Hepatic stellate cell (primary cell): ENCODE measurements around the gene ANGPTL8.

Source experiments
- DNase-seq: peaks from one replicate; pipeline ENCODE4 v3.0.0; 2011; ENCODE audit warnings: low spot score

Gene ANGPTL8

DNA sequence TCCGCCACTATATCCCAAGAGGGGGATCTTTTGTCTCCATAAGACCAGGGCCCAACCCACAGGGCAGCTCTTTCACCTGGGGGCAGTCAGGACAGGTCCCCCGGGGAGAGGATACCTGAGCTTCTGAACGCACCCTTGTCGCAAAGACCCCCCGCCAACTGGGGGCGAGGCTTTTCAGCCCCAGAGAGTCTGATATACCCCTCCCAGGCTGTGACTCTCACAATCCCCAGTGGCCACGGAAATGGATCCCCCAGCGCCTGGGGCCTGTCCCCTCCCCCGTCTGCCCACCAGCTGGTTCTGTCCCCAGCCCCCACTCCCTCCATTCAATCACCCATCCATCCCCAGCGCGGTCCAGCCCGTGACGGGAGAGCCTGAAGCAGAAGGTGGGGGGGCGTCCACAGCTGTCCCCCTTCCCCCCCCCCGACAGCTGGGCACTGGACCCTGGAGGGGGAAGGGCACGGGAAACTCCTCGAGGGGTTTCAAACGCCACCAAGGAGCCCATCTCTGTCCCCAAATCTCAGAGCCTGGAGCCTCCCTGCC is 22.1 kb downstream of the ANGPTL8 start:
- no peak for DNase-seq

DNA sequence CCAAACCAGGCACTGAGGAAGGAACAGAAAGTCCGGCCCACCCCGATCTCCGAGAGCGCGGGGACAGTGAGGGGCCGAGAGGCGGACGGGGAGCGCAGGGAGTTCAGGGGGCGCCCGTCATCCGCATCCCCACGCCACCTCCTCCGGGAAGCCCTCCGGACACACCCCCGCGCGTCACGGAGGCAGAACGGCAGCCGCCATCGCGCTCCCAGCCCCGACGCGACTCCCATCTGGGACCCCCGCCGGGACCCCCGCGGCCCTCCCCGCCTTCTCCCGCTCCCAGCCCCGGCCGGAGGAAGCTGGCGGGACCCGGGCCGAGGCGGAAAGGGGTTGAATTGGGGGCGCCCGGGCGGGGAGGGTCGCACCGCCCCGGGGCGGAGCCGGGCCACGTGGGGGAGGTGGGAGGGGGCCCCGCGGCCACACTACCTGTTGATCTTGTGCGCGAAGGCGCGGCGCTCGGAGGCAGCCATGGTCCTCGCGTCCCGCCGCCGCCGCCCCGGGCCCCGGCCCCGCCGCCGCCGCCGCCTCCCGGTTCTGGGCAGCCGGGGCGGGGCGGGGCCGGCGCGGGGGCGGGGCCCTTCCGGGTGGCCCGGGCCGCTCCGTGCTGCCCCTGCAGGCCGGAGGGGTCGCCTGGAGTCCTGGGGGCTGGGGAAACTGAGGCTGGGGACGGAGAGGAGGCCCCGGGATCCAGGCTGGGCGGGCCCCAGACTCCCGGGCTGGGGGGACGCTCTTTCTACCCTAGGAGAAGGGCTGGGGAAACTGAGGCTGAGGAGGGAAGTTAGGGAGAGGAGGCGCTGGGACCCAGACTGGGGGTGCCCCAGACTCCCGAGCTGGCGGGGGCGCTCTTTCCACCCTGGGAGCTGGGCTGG is 22.8 kb downstream of the ANGPTL8 start, which contains the start of gene DOCK6:
Gene DOCK6 (minus strand): TSS at position 554 of the 869 bp plus-strand sequence. CDS start 84 bp downstream, at position 470.
- peak; percentile 64 for DNase-seq

DNA sequence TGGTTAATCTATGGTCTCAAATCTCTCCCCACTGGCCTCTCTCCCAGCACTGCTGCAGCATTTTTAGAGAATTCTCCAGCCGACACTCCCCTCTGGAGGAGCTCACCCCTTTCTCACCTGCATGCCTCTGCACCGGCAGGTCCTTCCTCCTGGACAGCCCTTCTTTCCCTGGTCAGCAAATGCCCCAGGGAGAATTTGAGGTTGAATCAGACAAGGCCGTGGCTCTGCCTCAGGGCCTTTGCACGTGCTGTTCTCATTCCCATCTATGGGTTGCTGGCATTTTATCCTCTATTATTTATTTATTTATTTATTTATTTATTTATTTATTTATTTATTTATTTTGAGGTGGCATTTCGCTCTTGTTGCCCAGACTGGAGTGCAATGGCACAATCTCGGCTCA is 24.3 kb downstream of the ANGPTL8 start:
- no peak for DNase-seq

DNA sequence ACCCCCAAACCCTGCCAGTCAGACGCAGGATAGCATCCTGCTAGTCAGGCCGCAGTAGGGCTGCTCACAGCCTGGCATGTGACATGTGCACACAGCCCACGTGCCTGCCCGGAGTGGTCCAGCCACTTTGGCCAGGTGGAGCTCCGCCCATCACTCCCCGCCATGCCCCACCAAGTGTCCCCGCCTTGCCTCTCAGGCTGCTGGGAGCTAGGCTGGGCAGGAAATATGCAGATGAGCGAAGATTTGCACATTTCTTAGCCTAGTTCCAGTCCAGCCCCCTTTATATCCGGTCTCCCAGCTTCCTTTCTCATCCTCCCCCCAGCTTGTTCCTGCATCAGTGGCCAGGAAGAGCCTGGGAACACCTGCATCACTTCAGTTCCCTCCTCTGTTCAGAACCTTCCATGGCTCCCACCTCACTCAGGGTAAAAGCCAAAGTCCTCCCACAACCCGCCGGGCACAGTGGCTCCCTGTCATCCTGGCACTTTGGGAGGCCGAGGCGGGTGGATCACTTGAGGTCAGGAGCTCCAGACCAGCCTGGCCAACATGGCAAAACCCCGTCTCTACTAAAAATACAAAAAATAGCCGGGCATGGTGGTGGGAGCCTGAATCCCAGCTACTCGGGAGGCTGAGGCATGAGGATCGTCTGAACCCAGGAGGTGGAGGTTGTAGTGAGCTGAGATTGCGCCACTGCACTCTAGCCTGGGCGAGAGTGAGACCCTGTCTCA is 25.2 kb downstream of the ANGPTL8 start:
- DNase-seq, result no peak

DNA sequence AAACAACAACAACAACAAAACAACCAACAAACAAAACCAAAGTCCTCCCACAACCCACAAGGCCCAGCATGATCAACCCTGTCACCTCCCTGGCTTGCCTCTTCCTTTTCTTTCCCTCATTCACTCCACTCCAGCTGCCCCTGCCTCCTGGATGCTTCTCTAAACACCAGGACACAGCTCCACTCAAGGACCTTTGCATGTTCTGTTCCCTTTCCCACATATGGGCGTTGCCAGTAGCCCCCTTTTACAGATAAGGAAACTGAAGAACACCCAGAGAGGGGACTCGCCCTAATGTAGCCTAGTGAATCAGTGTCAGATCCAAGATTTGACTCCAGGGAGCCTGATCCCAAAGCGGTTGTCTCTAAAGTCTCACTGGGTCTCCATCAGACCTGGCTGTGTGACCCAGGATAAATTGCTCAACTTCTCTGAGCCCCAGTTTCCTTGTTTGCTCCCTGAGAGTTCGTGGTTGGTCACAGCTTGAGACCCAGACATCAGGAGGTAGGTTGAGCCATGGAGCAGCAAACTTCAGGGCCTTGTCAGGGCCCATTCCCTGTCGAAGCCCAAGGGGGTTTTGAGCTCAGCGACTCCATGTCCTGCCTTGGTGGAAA is 25.9 kb downstream of the ANGPTL8 start:
- DNase-seq, result no peak

DNA sequence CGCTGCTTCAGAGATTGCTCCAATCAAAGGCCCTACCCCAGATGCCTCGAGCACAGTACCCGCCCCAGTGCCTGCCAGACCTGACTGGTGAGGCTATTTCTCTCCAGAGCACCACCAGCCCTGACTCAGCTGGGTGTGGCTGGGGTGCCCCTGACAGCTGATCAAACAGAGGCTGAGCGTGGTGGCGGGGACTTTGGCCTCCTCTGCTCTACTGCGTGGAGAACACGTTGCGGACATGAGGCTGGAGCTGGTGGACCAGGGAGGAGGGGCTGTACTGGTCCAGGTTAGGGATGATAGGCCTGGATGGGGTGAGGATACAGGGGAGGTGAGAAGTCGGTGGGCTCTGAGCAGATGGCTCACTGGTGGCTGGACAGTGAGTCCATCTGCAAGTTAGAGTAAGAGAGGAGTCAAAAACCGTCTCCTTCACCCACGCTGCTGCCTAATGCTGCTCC is 26.4 kb downstream of the ANGPTL8 start:
- no peak for DNase-seq

DNA sequence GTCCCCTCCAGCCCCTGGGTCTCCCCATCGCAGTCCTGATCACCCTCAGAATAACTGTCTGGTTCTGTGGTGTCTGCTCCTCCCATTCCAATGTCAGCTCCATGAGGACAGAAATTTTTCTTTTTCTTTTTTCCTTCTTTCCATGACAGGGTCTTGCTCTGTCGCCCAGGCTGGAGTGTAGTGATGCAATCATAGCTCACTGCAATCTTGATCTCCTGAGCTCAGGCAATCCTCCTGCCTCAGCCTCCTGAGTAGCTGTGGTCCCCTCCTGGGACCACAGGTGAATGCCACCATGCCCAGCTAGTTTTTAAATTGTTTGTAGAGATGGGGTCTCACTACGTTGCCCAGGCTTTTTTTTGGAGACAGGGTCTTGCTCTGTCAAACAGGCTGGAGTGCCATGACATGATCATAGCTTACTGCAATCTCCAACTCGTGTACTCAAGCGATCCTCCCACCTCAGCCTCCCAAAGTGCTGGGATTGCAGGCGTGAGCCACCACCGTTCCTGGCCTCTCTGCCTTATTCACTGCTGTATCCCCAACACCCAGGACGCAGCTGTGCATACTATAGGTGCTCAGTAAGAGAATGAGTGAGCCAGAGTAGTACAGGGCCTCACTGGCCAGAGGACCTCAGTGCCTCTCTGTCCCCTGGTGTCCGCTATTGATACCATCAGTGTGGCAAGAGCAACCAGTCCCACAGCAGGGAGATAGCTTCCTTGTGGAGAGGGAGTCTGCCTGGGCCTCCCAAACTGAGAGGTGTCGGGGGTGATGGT is 28.1 kb downstream of the ANGPTL8 start:
- DNase-seq, result no peak

DNA sequence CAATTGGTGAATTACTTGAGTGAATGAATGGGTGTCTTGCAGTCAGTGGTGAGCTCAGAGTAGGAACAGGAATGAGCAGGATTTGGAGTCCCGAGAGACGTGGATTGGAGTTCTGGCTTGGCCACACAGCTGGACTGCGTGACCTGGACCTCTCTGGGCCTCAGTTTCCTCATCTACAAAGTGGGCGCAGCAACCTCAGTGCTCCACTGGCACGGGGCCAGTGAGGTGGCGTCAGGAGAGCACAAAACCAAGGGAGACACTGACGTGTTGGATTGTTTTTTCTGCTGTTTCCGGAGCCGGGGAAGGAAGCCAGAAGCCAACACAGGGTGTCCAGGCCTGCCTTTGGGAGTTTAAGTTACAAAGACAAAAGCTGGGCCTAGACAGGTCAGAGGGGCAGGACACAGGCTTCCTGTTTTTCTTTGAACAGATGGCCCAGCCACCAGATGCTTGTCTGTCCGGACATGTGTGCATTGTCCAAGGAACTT is 29.4 kb downstream of the ANGPTL8 start:
- peak; percentile 83 for DNase-seq

DNA sequence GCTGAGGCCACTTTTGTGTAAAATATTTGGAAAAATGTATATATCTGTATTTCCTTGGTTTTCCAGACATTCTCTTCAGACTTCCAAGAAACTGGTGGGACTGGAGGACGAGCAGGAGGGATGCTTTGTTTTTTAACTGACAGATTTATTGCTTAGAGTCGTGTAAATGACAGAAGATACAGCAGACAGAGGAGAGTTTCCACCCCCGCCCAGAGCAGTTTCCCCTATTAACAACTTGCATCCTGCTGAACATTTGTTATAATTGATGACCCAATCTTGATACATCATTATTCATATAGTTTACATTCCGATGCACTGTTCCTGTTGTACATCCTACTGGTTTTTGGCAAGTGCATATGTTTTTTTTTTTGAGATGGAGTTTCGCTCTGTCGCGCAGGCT is 30.0 kb downstream of the ANGPTL8 start:
- no peak for DNase-seq

DNA sequence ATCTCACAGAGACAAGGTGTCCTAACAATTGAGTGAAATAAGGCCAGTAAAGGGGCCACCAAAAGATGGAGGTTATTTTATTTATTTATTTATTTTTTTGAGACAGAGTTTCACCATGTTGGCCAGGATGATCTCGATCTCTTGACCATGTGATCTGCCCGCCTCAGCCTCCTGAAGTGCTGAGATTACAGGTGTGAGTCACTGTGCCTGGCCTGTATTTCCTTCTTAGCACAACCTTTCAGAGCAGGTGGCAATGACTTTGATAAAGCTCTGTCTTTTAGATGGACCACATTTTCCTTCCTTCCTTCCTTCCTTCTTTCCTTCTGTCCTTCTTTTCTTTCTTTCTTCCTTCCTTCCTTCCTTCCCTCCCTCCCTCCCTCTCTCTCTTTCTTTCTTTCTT is 33.9 kb downstream of the ANGPTL8 start:
- no peak for DNase-seq

DNA sequence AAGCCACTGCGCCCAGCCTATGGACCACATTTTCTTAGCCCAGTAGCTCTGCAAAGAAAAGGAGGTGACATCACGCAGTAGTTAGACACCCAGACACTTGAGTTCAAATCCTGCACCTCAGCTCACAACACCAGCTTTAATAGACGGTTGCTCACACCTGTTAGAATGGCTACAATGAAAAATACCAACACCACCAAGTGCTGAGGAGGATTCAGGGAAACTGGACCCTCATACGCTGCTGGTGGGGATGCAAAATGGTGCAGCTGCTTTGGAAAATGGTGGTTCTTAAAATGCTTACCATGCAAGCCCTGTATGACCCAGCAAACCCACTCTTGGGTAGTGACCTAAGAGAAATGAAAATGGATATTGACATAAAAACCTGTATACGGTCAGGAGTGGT is 34.6 kb downstream of the ANGPTL8 start:
- no peak for DNase-seq

DNA sequence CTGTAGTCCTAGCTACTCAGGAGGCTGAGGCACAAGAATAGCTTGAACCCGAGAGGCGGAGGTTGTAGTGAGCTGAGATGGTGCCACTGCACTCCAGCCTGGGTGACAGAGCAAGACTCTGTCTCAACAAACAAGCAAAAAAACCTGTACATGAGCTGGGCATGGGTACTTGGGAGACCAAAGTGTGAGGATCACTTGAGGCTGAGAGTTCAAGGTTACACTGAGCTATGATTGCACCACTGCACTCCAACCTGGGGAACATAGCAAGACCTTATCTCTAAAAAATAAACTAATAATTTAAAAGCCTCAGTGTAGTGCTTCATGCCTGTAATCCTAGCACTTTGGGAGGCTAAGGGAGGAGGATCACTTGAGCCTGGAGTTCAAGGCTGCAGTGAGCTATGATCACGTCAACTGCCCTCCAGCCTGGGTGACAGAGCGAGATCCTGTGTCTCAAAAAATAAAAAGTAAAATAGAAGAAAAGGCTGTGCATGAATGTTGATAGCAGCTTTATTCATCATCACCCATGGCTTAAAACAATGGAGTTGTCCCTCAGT is 35.2 kb downstream of the ANGPTL8 start:
- DNase-seq, result no peak

DNA sequence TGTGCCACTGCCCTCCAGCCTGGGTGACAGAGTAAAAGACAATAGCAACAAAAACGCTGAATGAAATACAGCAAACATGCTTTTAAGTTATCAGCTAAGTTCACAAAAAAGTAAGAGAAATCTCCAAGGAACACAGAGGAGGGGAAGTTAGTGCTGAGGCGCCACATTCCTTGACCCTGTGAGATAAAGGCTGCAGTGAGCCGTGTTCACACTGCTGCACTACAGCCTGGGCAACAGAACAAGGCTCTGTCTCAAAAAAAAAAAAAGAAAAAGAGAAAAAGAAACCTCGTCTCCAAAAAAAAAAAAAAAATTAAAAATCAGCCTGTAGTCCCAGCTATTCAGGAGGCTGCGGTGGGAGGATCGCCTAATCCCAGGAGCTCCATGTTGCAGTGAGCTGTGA is 39.3 kb downstream of the ANGPTL8 start:
- DNase-seq, result no peak

DNA sequence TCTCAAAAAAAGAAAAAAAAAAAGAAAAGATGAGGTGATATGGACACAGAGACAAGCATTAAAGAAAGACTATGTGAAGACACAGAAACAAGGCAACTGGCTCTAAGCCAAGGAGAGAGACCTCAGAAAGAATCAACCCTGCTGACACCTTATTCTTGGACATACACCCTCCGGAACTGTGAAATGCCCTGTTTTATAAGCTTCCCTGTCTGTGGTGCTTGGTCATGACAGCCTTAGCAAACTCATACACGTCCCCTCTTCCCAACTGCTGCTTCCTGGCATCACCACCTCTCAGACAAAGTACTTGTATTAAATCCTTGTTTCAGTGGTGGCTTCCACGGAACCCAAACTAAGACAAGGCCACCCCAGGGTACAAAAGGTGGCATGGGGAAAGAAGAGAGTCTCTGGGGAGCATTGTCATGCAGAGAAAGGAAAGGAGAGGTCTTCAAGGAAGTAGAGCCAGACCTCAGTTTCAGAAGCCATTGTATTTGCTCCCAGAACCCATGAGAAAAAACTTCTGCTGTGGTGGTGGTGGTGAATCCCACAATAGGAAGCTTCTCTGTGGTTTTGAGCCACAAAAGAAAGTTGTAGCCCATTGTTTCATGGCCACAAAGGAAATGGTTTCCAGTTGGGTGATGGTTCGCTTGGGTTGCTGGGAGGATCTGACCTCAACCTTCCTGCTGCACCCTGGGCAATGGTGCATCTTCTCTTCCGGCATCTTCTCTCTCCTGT is 40.3 kb downstream of the ANGPTL8 start:
- no peak for DNase-seq

DNA sequence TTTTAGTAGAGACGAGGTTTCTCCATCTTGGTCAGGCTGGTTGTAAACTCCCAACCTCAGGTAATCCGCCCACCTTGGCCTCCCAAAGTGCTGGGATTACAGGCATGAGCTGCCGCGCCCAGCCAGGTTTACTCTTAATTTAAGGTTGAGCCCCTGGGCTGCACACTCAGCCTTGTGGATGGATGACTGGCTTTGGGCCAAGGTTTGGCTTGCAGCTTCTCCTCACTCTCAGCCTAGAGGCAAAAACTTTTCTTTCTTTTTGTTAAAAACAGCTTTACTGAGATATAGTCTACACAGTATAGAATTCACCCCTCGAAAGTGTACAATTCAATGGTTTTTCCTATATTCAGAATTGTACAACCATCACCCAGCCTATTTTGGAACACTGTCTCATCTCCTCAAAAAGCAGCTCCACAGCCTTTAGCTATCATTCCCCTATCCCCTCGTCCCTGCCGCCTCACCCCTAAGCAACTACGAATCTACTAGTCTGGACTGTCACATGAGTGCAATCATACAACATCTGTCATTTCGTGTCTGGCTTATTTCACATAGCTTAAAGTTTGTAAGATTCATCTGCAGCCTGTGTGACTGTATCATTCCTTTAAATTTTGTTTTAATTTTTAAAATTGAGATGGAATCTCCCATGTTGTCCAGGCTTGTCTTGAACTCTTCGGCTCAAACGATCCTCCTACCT is 42.1 kb downstream of the ANGPTL8 start:
- DNase-seq, result peak; percentile 47

DNA sequence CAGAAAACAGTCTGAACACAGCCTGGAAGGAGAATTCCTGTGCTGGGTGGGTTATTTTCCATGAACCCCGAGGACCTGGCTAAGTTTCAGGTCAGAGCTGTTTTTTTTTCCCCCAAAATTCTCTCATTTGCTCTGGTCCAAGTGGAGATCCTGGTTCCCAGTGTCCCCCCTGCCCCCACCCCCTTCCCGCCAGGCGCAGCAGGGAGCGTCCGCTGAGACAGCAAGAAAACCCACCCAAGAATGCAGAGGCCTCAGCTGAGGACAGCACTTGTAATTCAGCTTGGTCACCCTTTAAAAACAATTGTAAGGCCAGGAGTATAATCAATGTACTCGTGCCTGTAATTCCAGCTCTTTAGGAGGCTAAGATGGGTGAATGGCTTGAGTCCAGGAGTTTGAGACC is 45.1 kb downstream of the ANGPTL8 start:
- no peak for DNase-seq

DNA sequence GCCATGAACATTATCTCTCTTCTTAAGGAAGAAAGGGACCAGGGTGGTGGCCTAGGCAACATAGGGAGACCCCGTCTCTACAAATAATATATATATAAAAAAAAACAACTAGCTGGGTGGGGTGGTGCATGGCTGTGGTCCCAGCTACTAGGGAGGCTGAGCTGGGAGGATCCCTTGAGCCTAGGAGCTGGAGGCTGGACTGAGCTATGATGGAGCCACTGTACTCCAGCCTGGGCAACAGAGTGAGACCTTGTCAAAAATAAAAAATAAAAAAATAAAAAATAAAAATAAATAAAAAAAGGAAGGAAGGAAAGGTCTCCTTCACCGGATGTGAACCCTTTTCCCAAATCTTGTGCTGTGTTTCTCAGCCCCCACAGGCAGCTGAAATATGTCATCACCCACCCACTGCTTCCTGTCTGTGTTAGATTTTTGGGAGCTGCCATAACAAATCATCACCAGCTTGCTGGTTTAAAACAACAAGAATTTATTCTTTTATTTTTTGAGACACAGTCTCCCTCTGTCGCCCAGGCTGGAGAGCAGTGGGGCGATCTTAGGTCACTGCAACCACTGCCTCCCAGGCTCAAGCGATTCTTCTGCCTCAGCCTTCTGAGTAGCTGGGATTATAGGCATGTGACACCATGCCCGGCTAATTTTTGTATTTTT is 47.0 kb downstream of the ANGPTL8 start:
- DNase-seq, result peak; percentile 70

DNA sequence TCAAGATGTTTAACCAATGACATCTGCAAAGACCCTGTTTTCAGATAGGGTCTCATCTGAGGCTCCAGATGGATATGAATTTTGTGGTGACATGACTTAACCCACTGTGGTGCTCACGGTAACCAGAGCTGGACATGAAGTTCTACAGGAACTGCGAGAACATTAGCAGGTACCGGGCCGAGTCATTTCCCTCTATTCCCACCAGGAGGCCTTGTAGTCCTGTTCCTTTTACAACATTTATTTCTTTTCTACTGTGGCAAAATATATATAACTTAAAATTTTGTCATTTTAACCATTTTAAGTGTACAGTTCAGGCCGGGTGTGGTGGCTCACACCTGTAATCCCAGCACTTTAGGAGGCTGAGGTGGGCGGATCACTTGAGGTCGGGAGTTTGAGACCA is 48.9 kb downstream of the ANGPTL8 start:
- peak; percentile 59 for DNase-seq

DNA sequence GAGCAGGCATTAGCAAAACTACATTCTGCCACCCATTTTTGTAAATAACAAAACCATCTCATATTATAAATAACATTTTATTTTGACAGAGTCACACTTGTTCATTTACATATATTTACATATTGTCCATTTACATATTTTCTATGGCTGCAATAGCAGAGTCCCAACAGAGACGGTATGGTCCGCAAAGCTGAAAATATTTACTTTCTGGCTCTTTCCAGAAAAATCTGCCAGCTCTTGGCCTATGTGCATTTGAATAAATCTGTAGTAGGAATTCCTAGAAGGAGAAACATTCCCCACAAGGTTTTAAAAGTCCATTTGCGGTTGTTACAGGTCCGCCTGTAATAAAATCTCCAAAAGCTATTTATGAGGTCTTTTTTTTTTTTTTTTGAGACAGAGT is 50.8 kb downstream of the ANGPTL8 start:
- DNase-seq, result no peak
